HCT116 (cell line): ENCODE data around the gene SLC66A2. TPM values are rescaled to one million over a fixed set of nuclear protein-coding genes. Genes with fewer than 3 reads are reported as not detected.

Experiments
- ATAC-seq: fragments of 200-7000 bp; cut with Tn5 transposase; 2 replicates; pipeline ENCODE4 v1.9.1; 2020; ENCODE audit warnings: mild to moderate bottlenecking, moderate library complexity
- BruUV-seq: library from RNA; stranded (reverse); fragments of 400-500 nt; replicated peaks from 2 replicates; lab custom pipeline; 2021; lab: Mats Ljungman, UMichigan
- CTCF ChIA-PET: fragments of 300-600 bp; sonication (Branson Sonifier 250); formaldehyde crosslinking; loops from one replicate; lab custom pipeline; 2021; ENCODE audit warnings: antibody characterized with exemption; lab: Charles Lee
- POLR2A ChIA-PET: fragments of 300-600, 350-600 bp; sonication (Branson Sonifier 250); formaldehyde crosslinking; loops from one replicate; lab custom pipeline; 2021; ENCODE audit warnings: antibody characterized with exemption; lab: Charles Lee
- RAD21 ChIA-PET, 2 experiments: fragments of 300-600 bp; sonication (Branson Sonifier 250); formaldehyde crosslinking; loops; one replicate each; lab custom pipeline; 2023; ENCODE audit warnings: low total read pairs in 2 of 2; ENCODE audit not compliant: uncharacterized antibody in 2 of 2, unreplicated experiment in 2 of 2, low non-redundant PET in 1 of 2; lab: Charles Lee
- DNase-seq: peaks from one replicate; pipeline ENCODE4 v3.0.0-alpha.2; 2010; ENCODE audit warnings: low read depth, low spot score
- H2AFZ ChIP-seq: fragments of 200-600 bp; shearing (Covaris generic), sonication (generic); 2 replicates; pipeline ENCODE4 v1.6.1; 2017; ENCODE audit warnings: low read depth, mixed run types, mixed read lengths, antibody characterized with exemption, low read length; ENCODE audit not compliant: poor library complexity, severe bottlenecking
- H3K27ac ChIP-seq: 2 replicates; pipeline ENCODE4 v1.5.1; 2012; ENCODE audit warnings: low read depth, low read length
- H3K27me3 ChIP-seq: fragments of 200-600 bp; sonication (generic); 2 replicates; pipeline ENCODE4 v1.6.1; 2016; ENCODE audit warnings: mixed run types, low read length, mixed read lengths; ENCODE audit not compliant: insufficient read depth
- H3K36me3 ChIP-seq, 2 experiments: fragments of 200-500 bp in 1 of 2; fragments of 200-600 bp in 1 of 2; sonication (Bioruptor generic) in 1 of 2; sonication (generic) in 1 of 2; 2 replicates each; pipeline versions ENCODE4 v1.5.1 to v1.6.1; 2014 to 2016; ENCODE audit warnings: low read length in 2 of 2, inconsistent platforms in 1 of 2, mixed read lengths in 1 of 2, mixed run types in 1 of 2; ENCODE audit not compliant: insufficient read depth in 2 of 2, control insufficient read depth in 1 of 2
- H3K4me1 ChIP-seq, 2 experiments: fragments of 200-600 bp in 1 of 2; sonication (generic) in 1 of 2; 2 replicates each; pipeline versions ENCODE4 v1.5.1 to v1.6.1; 2012 to 2017; ENCODE audit warnings: low read length in 2 of 2, inconsistent platforms in 1 of 2, mild to moderate bottlenecking in 1 of 2, mixed read lengths in 1 of 2, mixed run types in 1 of 2, moderate library complexity in 1 of 2; ENCODE audit not compliant: insufficient read depth in 2 of 2, control insufficient read depth in 1 of 2
- H3K4me2 ChIP-seq: fragments of 200-600 bp; sonication (generic); 2 replicates; pipeline ENCODE4 v1.6.1; 2017; ENCODE audit warnings: mixed run types, low read length, mixed read lengths
- H3K4me3 ChIP-seq, 2 experiments: fragments of 200-600 bp in 1 of 2; sonication (generic) in 1 of 2; replicated peaks in 1 of 2; 2 replicates each; pipeline ENCODE4 v1.5.1; 2011 to 2016; ENCODE audit warnings: low read length in 2 of 2, control low read depth in 1 of 2, low read depth in 1 of 2, mild to moderate bottlenecking in 1 of 2, mixed read lengths in 1 of 2, mixed run types in 1 of 2
- H3K79me2 ChIP-seq: fragments of 200-600 bp; sonication (generic); 2 replicates; pipeline ENCODE4 v1.6.1; 2017; ENCODE audit warnings: mild to moderate bottlenecking, mixed run types, low read length, moderate library complexity, mixed read lengths; ENCODE audit not compliant: insufficient read depth
- H3K9ac ChIP-seq: fragments of 200-600 bp; sonication (generic); 2 replicates; pipeline ENCODE4 v1.6.1; 2016; ENCODE audit warnings: low read length, mixed read lengths
- H3K9me2 ChIP-seq: fragments of 200-600 bp; sonication (generic), shearing (Covaris generic); 2 replicates; pipeline ENCODE4 v1.6.1; 2017; ENCODE audit warnings: mixed run types, mild to moderate bottlenecking, moderate library complexity; ENCODE audit not compliant: insufficient read depth
- H3K9me3 ChIP-seq, 2 experiments: fragments of 200-500 bp in 1 of 2; fragments of 200-600 bp in 1 of 2; sonication (Bioruptor generic) in 1 of 2; sonication (generic) in 1 of 2; 2 replicates each; pipeline ENCODE4 v1.6.1; 2014 to 2017; ENCODE audit warnings: low read length in 2 of 2, mixed read lengths in 2 of 2, inconsistent platforms in 1 of 2, low read depth in 1 of 2, mild to moderate bottlenecking in 1 of 2, mixed run types in 1 of 2, moderate library complexity in 1 of 2; ENCODE audit not compliant: control insufficient read depth in 1 of 2, insufficient read depth in 1 of 2
- H4K20me1 ChIP-seq: fragments of 200-600 bp; sonication (generic), shearing (Covaris generic); 2 replicates; pipeline ENCODE4 v1.6.1; 2017; ENCODE audit warnings: mixed run types, mild to moderate bottlenecking, moderate library complexity; ENCODE audit not compliant: insufficient read depth
- CEBPB ChIP-seq: IDR thresholded peaks from 2 replicates; pipeline ENCODE4 v1.6.1; 2012; ENCODE audit warnings: low read depth
- CTCF ChIP-seq, 3 experiments: fragments of 200-600 bp in 1 of 3; sonication (generic) in 1 of 3; IDR thresholded peaks in 2 of 3; conservative IDR thresholded peaks in 1 of 3; 2 replicates each; pipeline ENCODE4 v1.5.1; 2012 to 2017; ENCODE audit warnings: low read depth in 2 of 3, low read length in 2 of 3, antibody characterized with exemption in 1 of 3, borderline replicate concordance in 1 of 3, control low read depth in 1 of 3, mild to moderate bottlenecking in 1 of 3, mixed read lengths in 1 of 3, mixed run types in 1 of 3, moderate library complexity in 1 of 3; ENCODE audit not compliant: insufficient read depth in 1 of 3
- ELF1 ChIP-seq: IDR thresholded peaks from 2 replicates; pipeline ENCODE4 v1.6.1; 2012; ENCODE audit warnings: low read depth, borderline replicate concordance
- FOSL1 ChIP-seq: IDR thresholded peaks from 2 replicates; pipeline ENCODE4 v1.6.1; 2012; ENCODE audit warnings: low read depth
- POLR2AphosphoS5 ChIP-seq: IDR thresholded peaks from 2 replicates; pipeline ENCODE4 v1.6.1; 2011; ENCODE audit warnings: mild to moderate bottlenecking, low read depth, low read length, moderate library complexity
- SRF ChIP-seq: IDR thresholded peaks from 2 replicates; pipeline ENCODE4 v1.6.1; 2012; ENCODE audit warnings: low read depth
- intact Hi-C: fragments of 100-400 bp; cut with micrococcal nuclease; formaldehyde crosslinking; loops from 2 replicates; pipeline ENCODE4 v1.10.0; 2022
- total RNA-seq: library from RNA; stranded (reverse); gene quantifications from one replicate; pipeline ENCODE4 v1.2.1, GENCODE V29; 2021; ENCODE audit not compliant: unreplicated experiment

The SLC66A2 gene
- total RNA-seq, 1 experiment from 2014 or later, result 44.9 TPM

- RAD21 ChIA-PET, result no interaction called here
- ATAC-seq (0 out of 2 replicates have a peak, but pooled peaks have one; percentile 27), DNase-seq (no peak)
- no peaks in the 10 kb centered on the region for H3K79me2 ChIP-seq
- intact Hi-C loops, result no loop called here
- CTCF ChIA-PET, result no interaction called here
- no peak for TF ChIP-seq CTCF (IDR thresholded peaks at IDR 0.05 in 2 of 3, conservative IDR thresholded peaks at IDR 0.05 in 1 of 3; ENCODE audit: borderline replicate concordance in 1 of 3, insufficient read depth in 1 of 3, low read depth in 2 of 3, low read length in 2 of 3)
- no peak for TF ChIP-seq FOSL1
- TF ChIP-seq SRF, result no peak
- TF ChIP-seq CEBPB, result no peak
- TF ChIP-seq ELF1, result no peak
- no peak for TF ChIP-seq POLR2AphosphoS5
- TF ChIP-seq, all 23 proteins: peak for 0
- Histone ChIP-seq H3K9me2 (no peaks in the 10 kb centered on the region), H3K9ac (no peak overlapping the region), H2AFZ (no peak overlapping the region), H3K27ac (no peak overlapping the region), H3K4me2 (no peak overlapping the region), H3K4me1 (no peaks in the 10 kb centered on the region; a peak in 1 of 4 replicates), H3K27me3 (0 out of 2 replicates have a peak, but pooled peaks cover 8% of the 10 kb centered on the region), H3K36me3 (no peaks in the 10 kb centered on the region), H3K9me3 (no peaks in the 10 kb centered on the region), H3K4me3 (no peak overlapping the region), H4K20me1 (no peaks in the 10 kb centered on the region)
- POLR2A ChIA-PET, result no interaction called here
- no TSS peak for BruUV-seq
Observed at GRCh38 chr18:79857082-79857671, 94.3 kb downstream of the SLC66A2 start.
